IMR-90 (cell line): ENCODE results near the gene FOXP1. TPM values are rescaled to one million over a fixed set of nuclear protein-coding genes. Genes with fewer than 3 reads are reported as not detected.

Experiments used
- ATAC-seq: fragments of 200-7000 bp; cut with Tn5 transposase; 2 replicates; pipeline ENCODE4 v1.9.1; 2020; ENCODE audit warnings: low read depth, mild to moderate bottlenecking, moderate library complexity
- BruUV-seq: library from RNA; stranded (reverse); fragments of 400-500 nt; replicated peaks from 2 replicates; lab custom pipeline; 2021; lab: Mats Ljungman, UMichigan
- CTCF ChIA-PET: fragments of 300-600 bp; formaldehyde crosslinking; extraction: SDS; loops from one replicate; lab custom pipeline; 2021; ENCODE audit warnings: antibody characterized with exemption; lab: Yijun Ruan, JAX
- POLR2A ChIA-PET: fragments of 300-600 bp; sonication (Branson Sonifier 250); formaldehyde crosslinking; loops from one replicate; lab custom pipeline; 2022; ENCODE audit warnings: antibody characterized with exemption; ENCODE audit not compliant: unreplicated experiment; lab: Charles Lee
- DNase-seq: peaks from one replicate; pipeline ENCODE4 v3.0.0; 2013
- H2AFZ ChIP-seq: replicated peaks from 2 replicates; pipeline ENCODE3; 2013; ENCODE audit warnings: low read length, mild to moderate bottlenecking; ENCODE audit not compliant: poor library complexity
- H2AK5ac ChIP-seq: 2 replicates; pipeline ENCODE4 v1.6.1; 2013; ENCODE audit warnings: low read depth, low read length, inconsistent platforms
- H2AK9ac ChIP-seq: replicated peaks from 2 replicates; pipeline ENCODE3; 2013; ENCODE audit warnings: mild to moderate bottlenecking, low read depth, low read length, moderate library complexity; ENCODE audit not compliant: poor library complexity
- H2BK120ac ChIP-seq: 2 replicates; pipeline ENCODE4 v1.6.1; 2013; ENCODE audit warnings: low read depth, low read length, inconsistent platforms
- H2BK15ac ChIP-seq: 3 replicates; pipeline ENCODE4 v1.6.1; 2013; ENCODE audit warnings: low read depth, low read length, inconsistent platforms
- H2BK20ac ChIP-seq: 2 replicates; pipeline ENCODE4 v1.6.1; 2013; ENCODE audit warnings: low read depth, mild to moderate bottlenecking, inconsistent platforms, low read length, moderate library complexity
- H2BK5ac ChIP-seq: 2 replicates; pipeline ENCODE4 v1.6.1; 2013; ENCODE audit warnings: mild to moderate bottlenecking, low read depth, low read length, inconsistent platforms; ENCODE audit not compliant: poor library complexity, severe bottlenecking
- H3K14ac ChIP-seq: replicated peaks from 2 replicates; pipeline ENCODE4 v1.6.1; 2013; ENCODE audit warnings: low read depth, low read length, inconsistent platforms
- H3K18ac ChIP-seq: 2 replicates; pipeline ENCODE4 v1.6.1; 2013; ENCODE audit warnings: low read depth, low read length, control low read depth
- H3K23ac ChIP-seq: 2 replicates; pipeline ENCODE4 v1.6.1; 2013; ENCODE audit warnings: low read depth, low read length, inconsistent platforms
- H3K27ac ChIP-seq: 2 replicates; pipeline ENCODE4 v1.5.1; 2013; ENCODE audit warnings: mild to moderate bottlenecking, control low read depth, low read length; ENCODE audit not compliant: insufficient read depth
- H3K27me3 ChIP-seq: 2 replicates; pipeline ENCODE4 v1.6.1; 2013; ENCODE audit warnings: low read length; ENCODE audit not compliant: control insufficient read depth, insufficient read depth
- H3K36me3 ChIP-seq: 2 replicates; pipeline ENCODE4 v1.6.1; 2013; ENCODE audit warnings: low read length, mixed read lengths; ENCODE audit not compliant: control insufficient read depth, insufficient read depth
- H3K4ac ChIP-seq: 2 replicates; pipeline ENCODE4 v1.6.1; 2013; ENCODE audit warnings: low read depth, low read length, inconsistent platforms
- H3K4me1 ChIP-seq: 2 replicates; pipeline ENCODE4 v1.6.1; 2013; ENCODE audit warnings: low read length, mixed read lengths; ENCODE audit not compliant: control insufficient read depth, insufficient read depth
- H3K4me2 ChIP-seq: 2 replicates; pipeline ENCODE4 v1.6.1; 2013; ENCODE audit warnings: low read depth, mild to moderate bottlenecking, control low read depth, low read length, moderate library complexity
- H3K4me3 ChIP-seq: 2 replicates; pipeline ENCODE4 v1.5.1; 2013; ENCODE audit warnings: low read depth, mild to moderate bottlenecking, control low read depth, low read length, moderate library complexity; ENCODE audit not compliant: insufficient read depth
- H3K56ac ChIP-seq: 2 replicates; pipeline ENCODE4 v1.6.1; 2013; ENCODE audit warnings: low read length, inconsistent platforms; ENCODE audit not compliant: insufficient read depth; ENCODE audit errors: extremely low read depth
- H3K79me1 ChIP-seq, 2 experiments: 2 replicates each; pipeline ENCODE4 v1.6.1; 2013; ENCODE audit warnings: low read length in 2 of 2, inconsistent platforms in 1 of 2, low read depth in 1 of 2
- H3K9ac ChIP-seq: 2 replicates; pipeline ENCODE4 v1.6.1; 2013; ENCODE audit warnings: low read depth, low read length, control low read depth
- H3K9me1 ChIP-seq: 2 replicates; pipeline ENCODE4 v1.6.1; 2013; ENCODE audit warnings: low read length, inconsistent platforms; ENCODE audit not compliant: insufficient read depth
- H3K9me3 ChIP-seq: 2 replicates; pipeline ENCODE4 v1.6.1; 2013; ENCODE audit warnings: low read length; ENCODE audit not compliant: control insufficient read depth, insufficient read depth
- H4K20me1 ChIP-seq: 2 replicates; pipeline ENCODE4 v1.6.1; 2013; ENCODE audit warnings: low read length, inconsistent platforms; ENCODE audit not compliant: insufficient read depth
- H4K5ac ChIP-seq: 2 replicates; pipeline ENCODE4 v1.6.1; 2013; ENCODE audit warnings: mild to moderate bottlenecking, low read depth, low read length, control low read depth
- H4K8ac ChIP-seq, 2 experiments: 2 replicates each; pipeline ENCODE4 v1.6.1; 2013; ENCODE audit warnings: low read depth in 2 of 2, low read length in 2 of 2, control low read depth in 1 of 2, inconsistent platforms in 1 of 2
- H4K91ac ChIP-seq: 2 replicates; pipeline ENCODE4 v1.6.1; 2013; ENCODE audit warnings: low read depth, low read length, inconsistent platforms; ENCODE audit not compliant: insufficient read depth
- BHLHE40 ChIP-seq: fragments of 150-350 bp; IDR thresholded peaks from 2 replicates; pipeline ENCODE4 v1.6.1; 2016; ENCODE audit warnings: mild to moderate bottlenecking, low read depth, low read length
- CEBPB ChIP-seq: IDR thresholded peaks from 2 replicates; pipeline ENCODE4 v1.6.1; 2012; ENCODE audit warnings: low read depth, low read length, improper control_type of control experiment
- FOS ChIP-seq: fragments of 150-350 bp; IDR thresholded peaks from 2 replicates; pipeline ENCODE4 v1.6.1; 2016; ENCODE audit warnings: low read depth, low read length
- MXI1 ChIP-seq: IDR thresholded peaks from 2 replicates; pipeline ENCODE4 v1.6.1; 2012; ENCODE audit warnings: low read depth, mild to moderate bottlenecking, low read length, moderate library complexity, borderline replicate concordance
- POLR2A ChIP-seq: IDR thresholded peaks from 2 replicates; pipeline ENCODE4 v1.6.1; 2012; ENCODE audit warnings: mild to moderate bottlenecking, low read depth, low read length
- USF2 ChIP-seq: fragments of 150-350 bp; IDR thresholded peaks from 2 replicates; pipeline ENCODE4 v1.6.1; 2017; ENCODE audit warnings: mild to moderate bottlenecking, antibody characterized with exemption, low read length, low read depth
- WGBS, 2 experiments: methylation state at CpG; one replicate each; pipeline versions ENCODE4 v1.1.5 to v1.1.7; 2013; ENCODE audit warnings: missing lambda C conversion rate in 2 of 2; ENCODE audit not compliant: insufficient read length in 1 of 2; ENCODE audit errors: extremely low coverage in 2 of 2; 5-methylcytosine and 5-hydroxymethylcytosine counted together
- dilution Hi-C: fragments of 300-500 bp; cut with HindIII; formaldehyde crosslinking; loops from one replicate; pipeline ENCODE4 v1.14.3; 2018; ENCODE audit warnings: low sequenced_read_pairs; ENCODE audit not compliant: unreplicated experiment
- in situ Hi-C: fragments of 300-500 bp; cut with MboI; formaldehyde crosslinking; loops from 3 replicates; pipeline ENCODE4 v1.14.3; 2019; ENCODE audit warnings: low sequenced_read_pairs, inconsistent platforms, mixed read lengths
- intact Hi-C: fragments of 100-400 bp; cut with micrococcal nuclease; formaldehyde crosslinking; loops from 2 replicates; pipeline ENCODE4 v1.10.0; 2022
- polyA plus RNA-seq, 3 experiments: library from polyadenylated mRNA; depleted of rRNA; stranded (reverse); fragments of >200 nt; gene quantifications; 2 replicates each; pipeline ENCODE4 v1.2.3, GENCODE V29; 2012; ENCODE audit warnings: low replicate concordance in 1 of 3
- total RNA-seq: library from RNA; depleted of rRNA; stranded (reverse); fragments of >200 nt; gene quantifications from 2 replicates; pipeline ENCODE4 v1.2.3, GENCODE V29; 2012

FOXP1 gene
- total and polyA plus RNA-seq, 2 of the 4 experiments (the other 2 are of a cell fraction), result 37.0 to 132 TPM

DNA sequence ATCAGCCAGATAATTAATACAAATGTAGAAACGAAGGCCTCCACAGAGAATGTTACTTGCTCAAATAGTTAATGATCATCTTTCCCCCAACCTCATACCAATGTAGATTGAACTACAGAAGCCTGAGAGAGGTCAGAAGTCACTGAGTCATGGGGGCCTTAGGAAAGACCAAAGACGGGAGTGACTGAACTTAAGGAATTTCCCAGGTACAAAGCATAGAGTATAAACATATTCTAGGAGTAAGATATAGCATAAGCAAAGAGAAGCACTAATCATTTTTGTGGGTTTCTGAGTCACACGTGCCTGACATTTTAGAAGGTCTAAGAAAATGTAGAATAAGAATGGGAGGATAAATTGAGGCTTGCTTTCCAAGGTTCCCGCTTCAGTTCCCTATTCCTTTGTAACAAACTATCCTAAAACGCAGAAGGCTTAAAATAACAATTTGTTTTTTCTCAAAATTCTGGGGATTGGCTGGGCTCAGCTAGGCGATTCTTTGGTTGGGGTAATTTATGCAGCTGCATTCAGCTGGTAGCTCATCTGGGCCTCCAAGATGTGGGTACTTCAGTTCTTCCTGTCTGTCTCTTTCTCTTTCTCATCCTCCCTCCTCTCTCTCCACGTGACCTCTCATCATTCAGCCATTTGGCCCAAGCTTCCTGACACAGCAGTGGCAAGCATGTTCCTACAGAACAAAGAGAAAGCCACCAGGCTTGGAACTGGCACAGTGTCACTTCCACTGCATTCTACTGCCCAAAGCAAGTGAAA is 422.6 kb downstream of the FOXP1 start:
- in situ Hi-C loops, result no loop called here
- H3K4ac ChIP-seq, result peak overlapping the region; percentile 97
- peak overlapping the region; percentile 76 for H2BK5ac ChIP-seq
- H2BK120ac ChIP-seq, result peak overlapping the region; percentile 94
- dilution Hi-C loops, result no loop called here
- no TSS peak for BruUV-seq
- peak overlapping the region; percentile 97 for H2BK20ac ChIP-seq
- H4K20me1 ChIP-seq, result no peaks in the 10 kb centered on the region
- peaks cover 7% of the 10 kb centered on the region for H3K4me1 ChIP-seq
- H4K91ac ChIP-seq, result peak overlapping the region; percentile 92
- TF ChIP-seq MXI1, result no peak
- TF ChIP-seq FOS, result peak; percentile 38; the same call in 1 of the 2 replicates
- no peak for TF ChIP-seq POLR2A
- TF ChIP-seq BHLHE40, result peak; percentile 85
- TF ChIP-seq CEBPB, result peak; percentile 41; the same call in 1 of the 2 replicates
- TF ChIP-seq USF2, result 0 out of 2 replicates have a peak, but pooled peaks have one; percentile 17
- peak overlapping the region; percentile 64 for H2AFZ ChIP-seq
- peaks cover 16 to 21% of the 10 kb centered on the region in 2 experiments for H3K79me1 ChIP-seq
- ChIA-PET CTCF (interaction anchor here (0.7 kb wide), 1 partner anchor 300 kb away, joined by 3 read pairs; no protein-coding TSS in a partner anchor), POLR2A (no interaction called here)
- H3K14ac ChIP-seq, result peak overlapping the region; percentile 85
- WGBS, 2 experiments, result no CpG with 5 or more reads among the region's 7 CpGs
- H3K18ac ChIP-seq, result peak overlapping the region; percentile 48; the same call in 1 of the 2 replicates
- H3K27me3 ChIP-seq, result no peaks in the 10 kb centered on the region
- H3K4me3 ChIP-seq, result no peak overlapping the region
- peak overlapping the region; percentile 53 for H3K27ac ChIP-seq
- H3K56ac ChIP-seq, result peak overlapping the region; percentile 39; the same call in 1 of the 2 replicates
- peak overlapping the region; percentile 33; the same call in 1 of the 2 replicates for H3K4me2 ChIP-seq
- intact Hi-C loops, result no loop called here
- peaks cover 6% of the 10 kb centered on the region; the same call in 1 of the 2 replicates for H3K9me1 ChIP-seq
- peak overlapping the region; percentile 23; the same call in 1 of the 2 replicates for H4K5ac ChIP-seq
- H4K8ac ChIP-seq, result peak overlapping the region; percentile 66 to 81
- DNase-seq, result peak; percentile 92
- no peaks in the 10 kb centered on the region for H3K36me3 ChIP-seq
- H2AK5ac ChIP-seq, result peak overlapping the region; percentile 98
- peak overlapping the region; percentile 85; the same call in 2 of the 3 replicates for H2BK15ac ChIP-seq
- H3K9me3 ChIP-seq, result peaks cover 3% of the 10 kb centered on the region; the same call in 1 of the 2 replicates
- H3K23ac ChIP-seq, result peak overlapping the region; percentile 49
- H3K9ac ChIP-seq, result no peak overlapping the region; the same call in 1 of the 2 replicates
- no peak overlapping the region for H2AK9ac ChIP-seq
- peak; percentile 90 for ATAC-seq
